OCI-LY7 (cell line): ENCODE measurements around the gene RHOT1.

Experiments
- EZH2phosphoT487 ChIP-seq: fragments of 200-600 bp; sonication (generic); IDR thresholded peaks from 2 replicates; pipeline ENCODE4 v1.6.1; 2018; ENCODE audit warnings: low read depth, borderline replicate concordance, mild to moderate bottlenecking, mixed run types, antibody characterized with exemption, low read length, moderate library complexity, mixed read lengths
- TF ChIP-seq, protein P1 (sequence below): fragments of 200-600 bp; sonication (generic); conservative IDR thresholded peaks from 2 replicates; pipeline ENCODE4 v1.5.1; 2014; ENCODE audit warnings: mild to moderate bottlenecking, antibody characterized with exemption, low read length, moderate library complexity, mixed read lengths

DNA sequence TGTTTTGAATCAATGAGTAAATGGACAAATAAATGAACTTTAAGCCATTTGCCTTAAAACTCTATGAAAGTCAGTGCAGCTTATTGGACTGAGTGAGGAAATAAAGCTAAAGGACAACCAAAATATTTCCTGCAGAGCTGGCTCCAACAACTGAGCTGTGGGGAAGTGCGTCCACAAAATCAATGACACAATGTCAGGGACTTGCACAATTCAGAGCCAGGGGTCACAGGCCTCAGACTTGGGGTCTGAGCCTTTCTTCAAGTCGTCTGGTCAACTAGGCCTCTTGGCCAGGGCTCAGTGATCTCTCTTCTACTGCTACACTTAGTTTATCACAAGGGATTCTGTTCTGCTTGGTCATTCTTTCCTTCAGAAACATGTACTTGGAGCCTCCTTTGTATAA lies 97.2 kb downstream of the RHOT1 start:
- TF ChIP-seq, protein P1, sequence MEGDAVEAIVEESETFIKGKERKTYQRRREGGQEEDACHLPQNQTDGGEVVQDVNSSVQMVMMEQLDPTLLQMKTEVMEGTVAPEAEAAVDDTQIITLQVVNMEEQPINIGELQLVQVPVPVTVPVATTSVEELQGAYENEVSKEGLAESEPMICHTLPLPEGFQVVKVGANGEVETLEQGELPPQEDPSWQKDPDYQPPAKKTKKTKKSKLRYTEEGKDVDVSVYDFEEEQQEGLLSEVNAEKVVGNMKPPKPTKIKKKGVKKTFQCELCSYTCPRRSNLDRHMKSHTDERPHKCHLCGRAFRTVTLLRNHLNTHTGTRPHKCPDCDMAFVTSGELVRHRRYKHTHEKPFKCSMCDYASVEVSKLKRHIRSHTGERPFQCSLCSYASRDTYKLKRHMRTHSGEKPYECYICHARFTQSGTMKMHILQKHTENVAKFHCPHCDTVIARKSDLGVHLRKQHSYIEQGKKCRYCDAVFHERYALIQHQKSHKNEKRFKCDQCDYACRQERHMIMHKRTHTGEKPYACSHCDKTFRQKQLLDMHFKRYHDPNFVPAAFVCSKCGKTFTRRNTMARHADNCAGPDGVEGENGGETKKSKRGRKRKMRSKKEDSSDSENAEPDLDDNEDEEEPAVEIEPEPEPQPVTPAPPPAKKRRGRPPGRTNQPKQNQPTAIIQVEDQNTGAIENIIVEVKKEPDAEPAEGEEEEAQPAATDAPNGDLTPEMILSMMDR, result no peak
- no peak for TF ChIP-seq EZH2phosphoT487
